Measurements from ENCODE around the gene RPL37. TPM values are rescaled to one million over a fixed set of nuclear protein-coding genes. Genes with fewer than 3 reads are reported as not detected.

Gene RPL37
- total and polyA plus RNA-seq, 9 of the 15 experiments (the other 6 are each of a cell fraction or from before 2014, with no cell fraction given): 2,342 to 7,963 (median 4,091) TPM

- no peak for TF ChIP-seq NCOA4 (IDR thresholded peaks at IDR 0.05; ENCODE audit: partially characterized antibody)
- TF ChIP-seq CBX3 (IDR thresholded peaks at IDR 0.05; ENCODE audit: borderline replicate concordance in 1 of 2, low read length in 2 of 2): no peak; a peak in 1 of 3 replicates
- no peak for TF ChIP-seq HNRNPH1 (optimal IDR thresholded peaks at IDR 0.05; ENCODE audit: low read depth, low read length)
- peak; percentile 58; the same call in 1 of the 2 replicates for TF ChIP-seq BHLHE40 (IDR thresholded peaks at IDR 0.05; ENCODE audit: low read length)
- no peak for TF ChIP-seq USF1 (CRISPR knock-in tag; IDR thresholded peaks at IDR 0.05)
- TF ChIP-seq CBX8 (IDR thresholded peaks at IDR 0.05; ENCODE audit: borderline replicate concordance, extremely low read depth, low read depth, low read length, poor library complexity, severe bottlenecking): no peak
- TF ChIP-seq BRF2 (IDR thresholded peaks at IDR 0.05; ENCODE audit: borderline replicate concordance, insufficient read depth, insufficient read length): no peak
- TF ChIP-seq NR2C1 (IDR thresholded peaks at IDR 0.05): peak; percentile 58
- no peak for TF ChIP-seq NR2C1 (tag; IDR thresholded peaks at IDR 0.05)
- TF ChIP-seq FOXA3 (CRISPR knock-in tag; conservative IDR thresholded peaks at IDR 0.05 in 1 of 2, IDR thresholded peaks at IDR 0.05 in 1 of 2): peak; percentile 38 to 67; a peak in 2 of 4 replicates
- peak; percentile 80 for TF ChIP-seq HDAC3 (IDR thresholded peaks at IDR 0.05; ENCODE audit: borderline replicate concordance, partially characterized antibody)
- peak; percentile 94 for TF ChIP-seq ARID1B (IDR thresholded peaks at IDR 0.05)
- TF ChIP-seq KAT7 (CRISPR knock-in tag; IDR thresholded peaks at IDR 0.05; ENCODE audit: borderline replicate concordance): no peak
- no peak for TF ChIP-seq ZBTB8A (IDR thresholded peaks at IDR 0.05; ENCODE audit: partially characterized antibody)
- no peak for TF ChIP-seq RBM39 (optimal IDR thresholded peaks at IDR 0.05; ENCODE audit: low read depth, low read length)
- no peak for TF ChIP-seq SETDB1 (IDR thresholded peaks at IDR 0.05; ENCODE audit: low read length)
- TF ChIP-seq DIDO1 (tag; IDR thresholded peaks at IDR 0.05; ENCODE audit: low read depth): no peak
- peak; percentile 18; the same call in 1 of the 2 replicates for TF ChIP-seq MEF2A (IDR thresholded peaks at IDR 0.05; ENCODE audit: control insufficient read depth, low read depth, low read length)
- no peak for TF ChIP-seq ERF (CRISPR knock-in tag; IDR thresholded peaks at IDR 0.05)
- TF ChIP-seq SRSF3 (IDR thresholded peaks at IDR 0.05; ENCODE audit: insufficient read depth, low read length): no peak
- peak; percentile 71; the same call in 1 of the 2 replicates for TF ChIP-seq HLTF (IDR thresholded peaks at IDR 0.05)
- TF ChIP-seq NFIX (CRISPR knock-in tag; IDR thresholded peaks at IDR 0.05; ENCODE audit: low read depth): no peak
- TF ChIP-seq HOXB6 (CRISPR knock-in tag; IDR thresholded peaks at IDR 0.05; ENCODE audit: borderline replicate concordance): no peak
- TF ChIP-seq C11orf30 (IDR thresholded peaks at IDR 0.05; ENCODE audit: low read depth): peak; percentile 88
- TF ChIP-seq ZNF551 (CRISPR knock-in tag; IDR thresholded peaks at IDR 0.05): no peak
- TF ChIP-seq KDM2B (CRISPR knock-in tag; IDR thresholded peaks at IDR 0.05): no peak
- TF ChIP-seq FIP1L1 (IDR thresholded peaks at IDR 0.05; ENCODE audit: low read depth, low read length, poor library complexity, severe bottlenecking): no peak
- TF ChIP-seq ZNF175 (CRISPR knock-in tag; IDR thresholded peaks at IDR 0.05; ENCODE audit: low read depth): no peak; the same call in 1 of the 2 replicates
These were observed 33.1 kb downstream of the RPL37 start (continued) for GRCh38 chr5:40801771-40802562.
